Fibroblast of the conjunctiva (primary cell): Measurements from ENCODE around the gene SAMD4B.

Experiments used
- DNase-seq: peaks from one replicate; pipeline ENCODE4 v3.0.0-alpha.2; 2010; ENCODE audit warnings: low read depth

SAMD4B gene

GRCh38 chr19:39425744-39426143 lies 83.5 kb downstream of the SAMD4B start:
- no peak for DNase-seq

- no peak for DNase-seq
Measured at GRCh38 chr19:39426170-39426569, 83.9 kb downstream of the SAMD4B start.

- DNase-seq = no peak
Measured at GRCh38 chr19:39427707-39428106, 85.5 kb downstream of the SAMD4B start.

DNA sequence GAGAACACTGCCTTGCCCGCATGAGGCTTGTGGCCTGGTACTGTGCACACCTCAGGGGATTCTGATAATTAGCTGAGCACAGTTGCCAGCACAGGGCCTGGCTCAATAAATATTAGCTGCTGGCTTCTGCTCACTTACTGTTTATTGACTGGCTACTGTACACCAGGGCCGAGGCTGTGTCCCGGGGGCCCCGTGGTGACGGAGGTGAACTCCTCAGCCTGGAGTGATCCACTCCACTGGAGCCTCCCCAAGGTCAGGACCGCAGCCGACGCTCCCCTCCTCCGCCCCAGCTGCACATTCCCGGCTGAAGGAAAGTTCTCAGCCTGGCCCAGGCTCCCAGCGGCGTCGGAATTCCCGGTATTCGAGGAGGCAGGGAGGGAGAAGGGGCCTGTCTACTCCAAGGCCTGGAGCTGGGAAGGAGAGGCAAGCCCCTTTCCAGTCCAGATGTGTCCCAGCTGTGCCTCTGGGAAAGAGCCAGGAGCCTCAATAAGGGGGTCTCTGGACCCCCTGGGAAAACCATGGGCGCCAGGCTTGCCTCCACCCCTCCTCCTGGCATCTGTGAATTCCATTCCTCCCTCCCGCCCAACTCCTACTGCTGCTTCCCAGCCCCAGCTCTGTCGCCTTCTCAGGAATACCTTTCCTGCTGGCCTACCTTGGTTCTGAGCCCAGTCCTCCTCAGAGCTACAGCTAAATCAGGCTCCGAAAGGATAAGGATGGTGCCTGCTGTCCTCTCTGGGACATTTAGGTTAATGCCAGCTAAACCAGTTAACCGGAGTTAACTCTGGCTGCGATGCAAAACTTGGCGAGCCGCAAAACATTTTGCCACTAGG lies 86.3 kb downstream of the SAMD4B start:
- DNase-seq = no peak

- no peak for DNase-seq
Measured at GRCh38 chr19:39430675-39431593, 88.7 kb downstream of the SAMD4B start.

DNA sequence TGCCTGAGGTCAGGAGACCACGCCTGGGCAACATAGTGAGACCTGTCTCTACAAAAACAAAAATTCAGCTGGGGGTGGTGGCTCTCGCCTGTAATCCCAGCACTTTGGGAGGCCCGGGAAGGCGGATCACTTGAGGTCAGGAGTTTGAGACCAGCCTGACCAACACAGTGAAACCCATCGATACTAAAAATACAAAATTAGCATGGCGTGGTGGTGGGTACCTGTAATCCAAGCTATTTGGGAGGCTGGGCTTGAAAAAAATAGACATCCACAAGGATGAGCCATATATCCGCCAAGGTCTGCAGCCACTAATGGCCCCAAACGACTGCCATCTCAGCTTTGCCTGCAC lies 90.4 kb downstream of the SAMD4B start:
- DNase-seq = no peak

GRCh38 chr19:39433480-39434079 lies 91.4 kb downstream of the SAMD4B start:
- no peak for DNase-seq

- DNase-seq = no peak
Measured at GRCh38 chr19:39434123-39435076, 92.2 kb downstream of the SAMD4B start.
